GM06990 (cell line): Measurements from ENCODE around the gene KCNH6.

Source experiments
- DNase-seq: peaks from one replicate; pipeline ENCODE4 v3.0.0-alpha.2; 2011; ENCODE audit not compliant: insufficient read length; ENCODE audit errors: extremely low read depth
- H3K27me3 ChIP-seq: replicated peaks from 2 replicates; pipeline ENCODE4 v1.6.0; 2011; ENCODE audit warnings: low read length; ENCODE audit not compliant: control insufficient read depth, insufficient read depth
- H3K36me3 ChIP-seq: 2 replicates; pipeline ENCODE4 v1.5.1; 2011; ENCODE audit warnings: low read length; ENCODE audit not compliant: control insufficient read depth, insufficient read depth
- H3K4me3 ChIP-seq: replicated peaks from 2 replicates; pipeline ENCODE4 v1.5.1; 2011; ENCODE audit warnings: low read depth, mild to moderate bottlenecking, control low read depth, low read length
- TF ChIP-seq, protein P1 (sequence below): IDR thresholded peaks from 2 replicates; pipeline ENCODE4 v1.5.1; 2011; ENCODE audit warnings: low read length, control low read depth, mild to moderate bottlenecking, inconsistent platforms; ENCODE audit not compliant: insufficient read depth, poor library complexity, severe bottlenecking

Gene KCNH6

DNA sequence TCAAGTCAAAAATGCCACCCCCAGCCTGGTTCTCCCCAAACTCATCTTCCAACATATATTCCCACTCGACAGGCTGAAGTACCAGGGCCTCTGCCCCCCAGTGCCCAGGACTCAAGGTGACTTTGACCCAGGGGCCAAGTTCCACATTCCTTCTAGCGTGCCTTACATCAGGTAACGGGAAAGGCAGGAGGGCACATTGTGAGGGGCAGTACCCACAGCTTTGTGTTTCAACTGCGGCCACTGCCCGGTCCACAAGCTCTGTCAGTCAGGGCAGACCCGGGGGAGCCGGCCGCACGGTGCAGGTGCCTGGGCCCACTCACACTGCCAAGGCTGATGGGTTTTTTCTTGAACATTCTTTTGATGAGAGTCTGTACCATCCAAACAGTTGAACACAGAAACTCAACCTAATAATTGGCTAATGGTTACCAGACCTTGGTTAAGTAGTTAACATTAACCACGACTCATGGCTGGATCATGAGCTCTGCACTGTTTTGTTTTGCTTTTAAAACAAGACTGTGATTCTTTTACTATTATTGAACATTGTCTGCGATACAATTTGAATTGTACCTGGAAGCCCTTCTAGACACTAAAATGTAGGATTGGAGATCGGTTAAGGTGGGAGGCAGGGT lies 28.7 kb upstream of the KCNH6 start:
- no peaks in the 10 kb centered on the region for H3K36me3 ChIP-seq
- H3K4me3 ChIP-seq, result no peak overlapping the region
- TF ChIP-seq, protein P1, sequence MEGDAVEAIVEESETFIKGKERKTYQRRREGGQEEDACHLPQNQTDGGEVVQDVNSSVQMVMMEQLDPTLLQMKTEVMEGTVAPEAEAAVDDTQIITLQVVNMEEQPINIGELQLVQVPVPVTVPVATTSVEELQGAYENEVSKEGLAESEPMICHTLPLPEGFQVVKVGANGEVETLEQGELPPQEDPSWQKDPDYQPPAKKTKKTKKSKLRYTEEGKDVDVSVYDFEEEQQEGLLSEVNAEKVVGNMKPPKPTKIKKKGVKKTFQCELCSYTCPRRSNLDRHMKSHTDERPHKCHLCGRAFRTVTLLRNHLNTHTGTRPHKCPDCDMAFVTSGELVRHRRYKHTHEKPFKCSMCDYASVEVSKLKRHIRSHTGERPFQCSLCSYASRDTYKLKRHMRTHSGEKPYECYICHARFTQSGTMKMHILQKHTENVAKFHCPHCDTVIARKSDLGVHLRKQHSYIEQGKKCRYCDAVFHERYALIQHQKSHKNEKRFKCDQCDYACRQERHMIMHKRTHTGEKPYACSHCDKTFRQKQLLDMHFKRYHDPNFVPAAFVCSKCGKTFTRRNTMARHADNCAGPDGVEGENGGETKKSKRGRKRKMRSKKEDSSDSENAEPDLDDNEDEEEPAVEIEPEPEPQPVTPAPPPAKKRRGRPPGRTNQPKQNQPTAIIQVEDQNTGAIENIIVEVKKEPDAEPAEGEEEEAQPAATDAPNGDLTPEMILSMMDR, result no peak
- no peaks in the 10 kb centered on the region for H3K27me3 ChIP-seq
- no peak for DNase-seq

DNA sequence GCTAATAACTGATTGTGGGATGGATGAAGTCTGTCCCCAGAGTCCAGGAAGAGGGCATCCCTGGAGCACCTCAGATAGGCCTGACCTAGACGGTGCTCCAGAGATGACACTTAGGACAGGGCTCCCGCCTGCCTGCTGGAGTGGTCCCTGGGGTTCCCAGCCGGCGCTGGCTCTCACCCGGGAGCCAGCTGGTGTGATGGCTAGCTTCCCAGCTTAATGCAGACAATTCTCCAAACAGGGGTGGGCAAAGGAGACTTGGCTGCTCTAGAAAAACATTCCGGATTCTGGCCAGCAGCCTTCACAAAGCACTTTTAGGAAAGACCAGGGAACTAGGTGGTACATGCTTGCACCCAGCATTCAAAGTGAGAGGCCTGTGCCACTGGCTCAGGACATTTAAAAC lies 27.7 kb upstream of the KCNH6 start:
- DNase-seq, result no peak
- Histone ChIP-seq H3K36me3 (no peaks in the 10 kb centered on the region), H3K4me3 (no peak overlapping the region), H3K27me3 (no peaks in the 10 kb centered on the region)
- TF ChIP-seq, protein P1, result no peak

GRCh38 chr17:63496177-63496576 lies 27.0 kb upstream of the KCNH6 start:
- TF ChIP-seq, protein P1, result no peak
- no peaks in the 10 kb centered on the region; the same call in 1 of the 2 replicates for H3K27me3 ChIP-seq
- no peaks in the 10 kb centered on the region for H3K36me3 ChIP-seq
- H3K4me3 ChIP-seq, result no peak overlapping the region
- no peak for DNase-seq

DNA sequence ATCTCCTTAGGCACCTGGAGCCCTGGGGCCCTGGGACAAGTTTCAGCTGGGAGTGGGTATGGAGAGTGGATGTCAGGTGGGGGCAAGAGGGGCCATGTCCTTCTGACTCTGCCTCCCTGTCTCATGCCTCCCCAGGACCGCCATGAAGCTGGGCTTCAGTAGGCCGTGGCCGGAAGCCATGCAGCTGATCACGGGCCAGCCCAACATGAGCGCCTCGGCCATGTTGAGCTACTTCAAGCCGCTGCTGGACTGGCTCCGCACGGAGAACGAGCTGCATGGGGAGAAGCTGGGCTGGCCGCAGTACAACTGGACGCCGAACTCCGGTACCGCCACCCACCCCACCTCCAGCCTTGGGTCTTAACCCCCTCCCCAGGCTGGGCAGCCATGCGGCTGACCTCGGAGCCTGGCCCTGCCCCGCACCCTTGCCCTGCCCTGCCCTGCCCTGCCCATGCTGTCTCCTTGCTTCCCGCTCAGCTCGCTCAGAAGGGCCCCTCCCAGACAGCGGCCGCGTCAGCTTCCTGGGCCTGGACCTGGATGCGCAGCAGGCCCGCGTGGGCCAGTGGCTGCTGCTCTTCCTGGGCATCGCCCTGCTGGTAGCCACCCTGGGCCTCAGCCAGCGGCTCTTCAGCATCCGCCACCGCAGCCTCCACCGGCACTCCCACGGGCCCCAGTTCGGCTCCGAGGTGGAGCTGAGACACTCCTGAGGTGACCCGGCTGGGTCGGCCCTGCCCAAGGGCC lies 26.3 kb upstream of the KCNH6 start:
- TF ChIP-seq, protein P1, result no peak
- no peak overlapping the region for H3K4me3 ChIP-seq
- no peak for DNase-seq
- no peaks in the 10 kb centered on the region for H3K36me3 ChIP-seq
- no peaks in the 10 kb centered on the region; the same call in 1 of the 2 replicates for H3K27me3 ChIP-seq

GRCh38 chr17:63497708-63498483 lies 25.3 kb upstream of the KCNH6 start:
- TF ChIP-seq, protein P1, result peak; percentile 26
- no peaks in the 10 kb centered on the region for H3K36me3 ChIP-seq
- H3K4me3 ChIP-seq, result no peak overlapping the region
- H3K27me3 ChIP-seq, result no peaks in the 10 kb centered on the region; the same call in 1 of the 2 replicates
- no peak for DNase-seq
